SK-N-SH (cell line): Measurements from ENCODE around the gene EYA2.

Experiments
- EP300 ChIP-seq, 2 experiments: IDR thresholded peaks; 2 replicates each; pipeline versions ENCODE4 v1.4.0 to v1.6.1; 2012; ENCODE audit warnings: borderline replicate concordance in 1 of 2, low read depth in 1 of 2, low read length in 1 of 2
- JUND ChIP-seq: IDR thresholded peaks from 2 replicates; pipeline ENCODE4 v1.4.0; 2012
- MXI1 ChIP-seq: IDR thresholded peaks from 2 replicates; pipeline ENCODE4 v1.6.1; 2012; ENCODE audit warnings: mild to moderate bottlenecking, low read depth, low read length, improper control_type of control experiment
- POLR2AphosphoS5 ChIP-seq: IDR thresholded peaks from 2 replicates; pipeline ENCODE4 v1.6.1; 2012; ENCODE audit warnings: low read depth, low read length
- RAD21 ChIP-seq: IDR thresholded peaks from 2 replicates; pipeline ENCODE4 v1.6.1; 2012; ENCODE audit warnings: mild to moderate bottlenecking, low read length
- RCOR1 ChIP-seq: fragments of 150-350 bp; IDR thresholded peaks from 2 replicates; pipeline ENCODE4 v1.6.1; 2017; ENCODE audit warnings: antibody characterized with exemption, low read length
- RFX5 ChIP-seq: IDR thresholded peaks from 2 replicates; pipeline ENCODE4 v1.6.1; 2012; ENCODE audit warnings: mild to moderate bottlenecking, improper control_type of control experiment, low read length
- TF ChIP-seq, protein P1 (sequence below): fragments of 200-600 bp; sonication (generic); IDR thresholded peaks from 2 replicates; pipeline ENCODE4 v1.6.1; 2017; ENCODE audit warnings: antibody characterized with exemption, mild to moderate bottlenecking, moderate library complexity
- TF ChIP-seq, protein P2 (sequence below): IDR thresholded peaks from 2 replicates; pipeline ENCODE4 v1.4.0; 2012; ENCODE audit warnings: low read depth, borderline replicate concordance

DNA sequence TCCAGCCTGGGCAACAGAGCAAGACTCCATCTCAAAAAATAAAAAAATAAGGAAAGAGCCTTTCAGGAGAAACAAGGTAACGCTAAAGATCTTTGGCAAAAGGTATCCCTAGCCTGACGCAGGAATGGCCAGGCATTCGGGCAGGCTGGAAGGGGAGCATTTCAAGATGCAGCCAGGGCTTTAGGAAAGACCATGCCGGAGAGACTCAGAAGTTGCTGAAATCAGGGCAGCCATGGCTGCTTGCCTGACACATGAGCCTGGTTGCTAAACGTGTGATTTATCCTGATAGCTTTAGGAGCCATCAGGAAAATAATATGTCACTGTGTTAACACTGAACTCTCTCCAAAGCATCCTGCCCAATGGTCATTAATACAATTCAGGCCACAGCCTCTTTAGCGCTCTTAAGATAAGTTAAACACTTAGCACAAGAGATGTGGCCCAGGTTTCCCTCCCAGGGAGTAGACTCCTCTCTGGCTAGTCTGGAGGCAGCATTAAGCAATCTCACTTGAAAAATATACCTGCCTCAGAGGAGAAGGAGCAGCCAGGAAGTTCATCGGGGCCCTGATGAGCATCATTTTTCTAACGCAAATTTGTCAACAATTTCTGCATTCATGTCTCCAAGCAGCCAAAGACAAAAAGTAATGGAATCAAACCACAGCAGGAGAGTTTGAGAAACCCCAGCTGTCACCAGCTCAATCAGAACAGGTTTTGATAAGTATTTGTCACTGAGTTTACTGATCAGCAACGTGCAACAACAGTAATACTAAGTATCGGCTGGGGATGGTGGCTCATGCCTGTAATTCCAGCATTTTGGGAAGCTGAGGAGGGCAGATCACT lies 261.9 kb downstream of the EYA2 start:
- TF ChIP-seq, protein P1, sequence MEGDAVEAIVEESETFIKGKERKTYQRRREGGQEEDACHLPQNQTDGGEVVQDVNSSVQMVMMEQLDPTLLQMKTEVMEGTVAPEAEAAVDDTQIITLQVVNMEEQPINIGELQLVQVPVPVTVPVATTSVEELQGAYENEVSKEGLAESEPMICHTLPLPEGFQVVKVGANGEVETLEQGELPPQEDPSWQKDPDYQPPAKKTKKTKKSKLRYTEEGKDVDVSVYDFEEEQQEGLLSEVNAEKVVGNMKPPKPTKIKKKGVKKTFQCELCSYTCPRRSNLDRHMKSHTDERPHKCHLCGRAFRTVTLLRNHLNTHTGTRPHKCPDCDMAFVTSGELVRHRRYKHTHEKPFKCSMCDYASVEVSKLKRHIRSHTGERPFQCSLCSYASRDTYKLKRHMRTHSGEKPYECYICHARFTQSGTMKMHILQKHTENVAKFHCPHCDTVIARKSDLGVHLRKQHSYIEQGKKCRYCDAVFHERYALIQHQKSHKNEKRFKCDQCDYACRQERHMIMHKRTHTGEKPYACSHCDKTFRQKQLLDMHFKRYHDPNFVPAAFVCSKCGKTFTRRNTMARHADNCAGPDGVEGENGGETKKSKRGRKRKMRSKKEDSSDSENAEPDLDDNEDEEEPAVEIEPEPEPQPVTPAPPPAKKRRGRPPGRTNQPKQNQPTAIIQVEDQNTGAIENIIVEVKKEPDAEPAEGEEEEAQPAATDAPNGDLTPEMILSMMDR: no peak
- TF ChIP-seq, protein P2, sequence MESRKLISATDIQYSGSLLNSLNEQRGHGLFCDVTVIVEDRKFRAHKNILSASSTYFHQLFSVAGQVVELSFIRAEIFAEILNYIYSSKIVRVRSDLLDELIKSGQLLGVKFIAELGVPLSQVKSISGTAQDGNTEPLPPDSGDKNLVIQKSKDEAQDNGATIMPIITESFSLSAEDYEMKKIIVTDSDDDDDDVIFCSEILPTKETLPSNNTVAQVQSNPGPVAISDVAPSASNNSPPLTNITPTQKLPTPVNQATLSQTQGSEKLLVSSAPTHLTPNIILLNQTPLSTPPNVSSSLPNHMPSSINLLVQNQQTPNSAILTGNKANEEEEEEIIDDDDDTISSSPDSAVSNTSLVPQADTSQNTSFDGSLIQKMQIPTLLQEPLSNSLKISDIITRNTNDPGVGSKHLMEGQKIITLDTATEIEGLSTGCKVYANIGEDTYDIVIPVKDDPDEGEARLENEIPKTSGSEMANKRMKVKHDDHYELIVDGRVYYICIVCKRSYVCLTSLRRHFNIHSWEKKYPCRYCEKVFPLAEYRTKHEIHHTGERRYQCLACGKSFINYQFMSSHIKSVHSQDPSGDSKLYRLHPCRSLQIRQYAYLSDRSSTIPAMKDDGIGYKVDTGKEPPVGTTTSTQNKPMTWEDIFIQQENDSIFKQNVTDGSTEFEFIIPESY: no peak
- no peak for TF ChIP-seq RCOR1
- TF ChIP-seq RFX5: no peak
- no peak for TF ChIP-seq POLR2AphosphoS5
- TF ChIP-seq MXI1: no peak
- TF ChIP-seq JUND: no peak
- no peak for TF ChIP-seq EP300 (IDR thresholded peaks at IDR 0.05; ENCODE audit: borderline replicate concordance in 1 of 2, low read depth in 1 of 2, low read length in 1 of 2)
- no peak for TF ChIP-seq RAD21
